ENCODE measurements around the gene F11R.

F11R gene

GRCh38 chr1:161009602-161010211 is 11.2 kb downstream of the F11R start:
- no peak overlapping the region for H3K27ac ChIP-seq (ENCODE audit: low read depth, low read length, severe bottlenecking)
- WGBS, 2 experiments (ENCODE audit: insufficient coverage in 2 of 2): 89 to 97% methylated on average over 2 to 6 of the region's 7 CpGs
- peaks cover 3% of the 10 kb centered on the region for H3K36me3 ChIP-seq (ENCODE audit: control insufficient read depth, insufficient read depth, low read length)
- no peak overlapping the region for H3K4me3 ChIP-seq (ENCODE audit: extremely low read depth, insufficient read depth, low read length, poor library complexity, severe bottlenecking)
- no peaks in the 10 kb centered on the region for H3K9me3 ChIP-seq (ENCODE audit: control insufficient read depth, low read length)
- peaks cover 24% of the 10 kb centered on the region for H3K4me1 ChIP-seq (ENCODE audit: control insufficient read depth, insufficient read depth, low read length, poor library complexity, severe bottlenecking)

GRCh38 chr1:161008869-161009510 is 12.0 kb downstream of the F11R start:
- H3K4me1 ChIP-seq (ENCODE audit: control insufficient read depth, insufficient read depth, low read length, poor library complexity, severe bottlenecking): peaks cover 19% of the 10 kb centered on the region
- no peak overlapping the region for H3K4me3 ChIP-seq (ENCODE audit: extremely low read depth, insufficient read depth, low read length, poor library complexity, severe bottlenecking)
- peaks cover 3% of the 10 kb centered on the region for H3K36me3 ChIP-seq (ENCODE audit: control insufficient read depth, insufficient read depth, low read length)
- H3K9me3 ChIP-seq (ENCODE audit: control insufficient read depth, low read length): no peaks in the 10 kb centered on the region
- peak overlapping the region; percentile 54 for H3K27ac ChIP-seq (ENCODE audit: low read depth, low read length, severe bottlenecking)
- 70 to 75% methylated on average over 2 of the region's 4 CpGs for WGBS, 2 experiments (ENCODE audit: insufficient coverage in 2 of 2)

- Histone ChIP-seq H3K4me3 (ENCODE audit: extremely low read depth, insufficient read depth, low read length, poor library complexity, severe bottlenecking) (no peak overlapping the region), H3K4me1 (ENCODE audit: control insufficient read depth, insufficient read depth, low read length, poor library complexity, severe bottlenecking) (peaks cover 12% of the 10 kb centered on the region), H3K27ac (ENCODE audit: low read depth, low read length, severe bottlenecking) (no peak overlapping the region), H3K9me3 (ENCODE audit: control insufficient read depth, low read length) (no peaks in the 10 kb centered on the region), H3K36me3 (ENCODE audit: control insufficient read depth, insufficient read depth, low read length) (peaks cover 3% of the 10 kb centered on the region)
- WGBS, 2 experiments (ENCODE audit: insufficient coverage in 2 of 2): 100% methylated on average over 1 of the region's 2 CpGs
These were observed 13.6 kb downstream of the F11R start for GRCh38 chr1:161007369-161007768.

GRCh38 chr1:161006563-161006962 is 14.4 kb downstream of the F11R start:
- WGBS, 2 experiments (ENCODE audit: insufficient coverage in 2 of 2): 90 to 94% methylated on average over 5 to 7 of the region's 8 CpGs
- Histone ChIP-seq H3K4me1 (ENCODE audit: control insufficient read depth, insufficient read depth, low read length, poor library complexity, severe bottlenecking) (peaks cover 12% of the 10 kb centered on the region), H3K27ac (ENCODE audit: low read depth, low read length, severe bottlenecking) (no peak overlapping the region), H3K36me3 (ENCODE audit: control insufficient read depth, insufficient read depth, low read length) (peaks cover 3% of the 10 kb centered on the region), H3K4me3 (ENCODE audit: extremely low read depth, insufficient read depth, low read length, poor library complexity, severe bottlenecking) (no peak overlapping the region), H3K9me3 (ENCODE audit: control insufficient read depth, low read length) (no peaks in the 10 kb centered on the region)

- peaks cover 36% of the 10 kb centered on the region for H3K36me3 ChIP-seq (ENCODE audit: control insufficient read depth, insufficient read depth, low read length)
- peaks cover 19% of the 10 kb centered on the region for H3K4me1 ChIP-seq (ENCODE audit: control insufficient read depth, insufficient read depth, low read length, poor library complexity, severe bottlenecking)
- no peak overlapping the region for H3K27ac ChIP-seq (ENCODE audit: low read depth, low read length, severe bottlenecking)
- H3K9me3 ChIP-seq (ENCODE audit: control insufficient read depth, low read length): no peaks in the 10 kb centered on the region
- no peak overlapping the region for H3K4me3 ChIP-seq (ENCODE audit: extremely low read depth, insufficient read depth, low read length, poor library complexity, severe bottlenecking)
- 92 to 95% methylated on average over 5 of the region's 5 CpGs for WGBS, 2 experiments (ENCODE audit: insufficient coverage in 2 of 2)
These were observed 19.4 kb downstream of the F11R start for GRCh38 chr1:161001525-161001924.

GRCh38 chr1:161000736-161001480 is 20.0 kb downstream of the F11R start:
- Histone ChIP-seq H3K27ac (ENCODE audit: low read depth, low read length, severe bottlenecking) (no peak overlapping the region), H3K9me3 (ENCODE audit: control insufficient read depth, low read length) (no peaks in the 10 kb centered on the region), H3K4me3 (ENCODE audit: extremely low read depth, insufficient read depth, low read length, poor library complexity, severe bottlenecking) (no peak overlapping the region), H3K36me3 (ENCODE audit: control insufficient read depth, insufficient read depth, low read length) (peaks cover 36% of the 10 kb centered on the region), H3K4me1 (ENCODE audit: control insufficient read depth, insufficient read depth, low read length, poor library complexity, severe bottlenecking) (peaks cover 22% of the 10 kb centered on the region)
- WGBS, 2 experiments (ENCODE audit: insufficient coverage in 2 of 2): 93 to 96% methylated on average over 6 to 8 of the region's 11 CpGs

GRCh38 chr1:160999376-160999775 is 21.6 kb downstream of the F11R start:
- WGBS, 2 experiments (ENCODE audit: insufficient coverage in 2 of 2): 91 to 96% methylated on average over 5 of the region's 5 CpGs
- H3K4me3 ChIP-seq (ENCODE audit: extremely low read depth, insufficient read depth, low read length, poor library complexity, severe bottlenecking): no peak overlapping the region
- H3K9me3 ChIP-seq (ENCODE audit: control insufficient read depth, low read length): no peaks in the 10 kb centered on the region
- H3K36me3 ChIP-seq (ENCODE audit: control insufficient read depth, insufficient read depth, low read length): peaks cover 40% of the 10 kb centered on the region
- H3K27ac ChIP-seq (ENCODE audit: low read depth, low read length, severe bottlenecking): no peak overlapping the region
- H3K4me1 ChIP-seq (ENCODE audit: control insufficient read depth, insufficient read depth, low read length, poor library complexity, severe bottlenecking): peaks cover 24% of the 10 kb centered on the region

GRCh38 chr1:160997323-160998038 is 23.5 kb downstream of the F11R start:
- Histone ChIP-seq H3K4me3 (ENCODE audit: extremely low read depth, insufficient read depth, low read length, poor library complexity, severe bottlenecking) (no peak overlapping the region), H3K4me1 (ENCODE audit: control insufficient read depth, insufficient read depth, low read length, poor library complexity, severe bottlenecking) (peaks cover 24% of the 10 kb centered on the region), H3K27ac (ENCODE audit: low read depth, low read length, severe bottlenecking) (peak overlapping the region; percentile 61), H3K36me3 (ENCODE audit: control insufficient read depth, insufficient read depth, low read length) (peaks cover 40% of the 10 kb centered on the region), H3K9me3 (ENCODE audit: control insufficient read depth, low read length) (no peaks in the 10 kb centered on the region)
- WGBS, 2 experiments (ENCODE audit: insufficient coverage in 2 of 2): 89 to 100% methylated on average over 1 of the region's 1 CpG

GRCh38 chr1:160996178-160996577 is 24.8 kb downstream of the F11R start:
- WGBS, 2 experiments (ENCODE audit: insufficient coverage in 2 of 2): 86 to 93% methylated on average over 1 to 3 of the region's 3 CpGs
- Histone ChIP-seq H3K4me1 (ENCODE audit: control insufficient read depth, insufficient read depth, low read length, poor library complexity, severe bottlenecking) (peaks cover 24% of the 10 kb centered on the region), H3K27ac (ENCODE audit: low read depth, low read length, severe bottlenecking) (no peak overlapping the region), H3K9me3 (ENCODE audit: control insufficient read depth, low read length) (no peaks in the 10 kb centered on the region), H3K4me3 (ENCODE audit: extremely low read depth, insufficient read depth, low read length, poor library complexity, severe bottlenecking) (no peak overlapping the region), H3K36me3 (ENCODE audit: control insufficient read depth, insufficient read depth, low read length) (peaks cover 36% of the 10 kb centered on the region)

GRCh38 chr1:160993544-160994193 is 27.3 kb downstream of the F11R start:
- 91 to 94% methylated on average over 4 to 13 of the region's 14 CpGs for WGBS, 2 experiments (ENCODE audit: insufficient coverage in 2 of 2)
- peaks cover 11% of the 10 kb centered on the region for H3K36me3 ChIP-seq (ENCODE audit: control insufficient read depth, insufficient read depth, low read length)
- no peaks in the 10 kb centered on the region for H3K9me3 ChIP-seq (ENCODE audit: control insufficient read depth, low read length)
- peaks cover 24% of the 10 kb centered on the region for H3K4me1 ChIP-seq (ENCODE audit: control insufficient read depth, insufficient read depth, low read length, poor library complexity, severe bottlenecking)
- H3K27ac ChIP-seq (ENCODE audit: low read depth, low read length, severe bottlenecking): no peak overlapping the region
- H3K4me3 ChIP-seq (ENCODE audit: extremely low read depth, insufficient read depth, low read length, poor library complexity, severe bottlenecking): no peak overlapping the region
